Upper lobe of left lung (tissue), 6 donors: Measurements from ENCODE around the gene ASB2. TPM values are rescaled to one million over a fixed set of nuclear protein-coding genes. Genes with fewer than 3 reads are reported as not detected.

Experiments used
- ATAC-seq, 2 donors: fragments of 200-7000 bp; cut with Tn5 transposase; one replicate each; pipeline ENCODE4 v1.9.1; 2022; ENCODE audit warnings: mild to moderate bottlenecking in 2 of 2, moderate library complexity in 2 of 2; ENCODE audit not compliant: low FRiP score in 2 of 2
- DNase-seq, 2 donors: peaks; one replicate each; pipeline ENCODE4 v3.0.0-alpha.2; 2019 to 2020
- H3K27ac ChIP-seq, 4 donors: fragments of 200-600 bp; sonication (generic); one replicate each; pipeline ENCODE4 v1.5.1; 2016 to 2019
- H3K27me3 ChIP-seq, 4 donors: fragments of 200-600 bp; sonication (generic); one replicate each; pipeline ENCODE4 v1.5.1; 2017 to 2019
- H3K36me3 ChIP-seq, 4 donors: fragments of 200-600 bp; sonication (generic); one replicate each; pipeline ENCODE4 v1.5.1; 2016 to 2019
- H3K4me1 ChIP-seq, 4 donors: fragments of 200-600 bp; sonication (generic); one replicate each; pipeline ENCODE4 v1.5.1; 2018 to 2019
- H3K4me3 ChIP-seq, 4 donors: fragments of 200-600 bp; sonication (generic); one replicate each; pipeline ENCODE4 v1.5.1; 2017 to 2019; ENCODE audit warnings: mild to moderate bottlenecking in 2 of 4, moderate library complexity in 1 of 4
- H3K9me3 ChIP-seq, 4 donors: fragments of 200-600 bp; sonication (generic); one replicate each; pipeline ENCODE4 v1.5.1; 2018 to 2019
- EP300 ChIP-seq, 4 donors: sonication (generic); formaldehyde crosslinking; IDR thresholded peaks; one replicate each; pipeline ENCODE4 v1.5.1; 2017; ENCODE audit warnings: antibody characterized with exemption in 4 of 4, control low read depth in 2 of 4
- POLR2A ChIP-seq, 4 donors: fragments of 450-650 bp; IDR thresholded peaks; one replicate each; pipeline ENCODE4 v1.5.1; 2016 to 2017; ENCODE audit warnings: antibody characterized with exemption in 4 of 4, mild to moderate bottlenecking in 2 of 4
- POLR2AphosphoS5 ChIP-seq, 2 donors: sonication (generic); formaldehyde crosslinking; IDR thresholded peaks; one replicate each; pipeline ENCODE4 v1.5.1; 2017; ENCODE audit warnings: antibody characterized with exemption in 2 of 2
- WGBS, 2 donors: methylation state at CpG; one replicate each; pipeline ENCODE4 v1.1.5; 2017 to 2018; 5-methylcytosine and 5-hydroxymethylcytosine counted together
- total RNA-seq, 6 donors: library from RNA; depleted of rRNA in 4 of 6; stranded (reverse); fragments of >200 nt in 4 of 6; gene quantifications; one replicate each; pipeline versions ENCODE4 v1.1.0 to v1.2.1, GENCODE V29; 2016 to 2021
- TF ChIP-seq, protein P1 (sequence below), 6 experiments: fragments of 450-650 bp in 4 of 6; fragments of 200-600 bp in 2 of 6; sonication (generic) in 2 of 6; IDR thresholded peaks; one replicate each; pipeline ENCODE4 v1.5.1; 2016 to 2019; ENCODE audit warnings: antibody characterized with exemption in 6 of 6
- donor health status: DM: no; HTN: no; CAD: no; lungs with moderate emphysema.
- donor health status: DM: no; HTN: yes; CAD: no; lungs with severe emphysema.

Gene ASB2
- total RNA-seq, 6 donors from 2014 or later, result 0.76 to 2.2 (median 1.9) TPM; not detected in 1

- Histone ChIP-seq H3K4me3 (no peak overlapping the region), H3K27me3 (no peaks in the 10 kb centered on the region), H3K27ac (no peak overlapping the region), H3K9me3 (no peaks in the 10 kb centered on the region), H3K36me3 (no peaks in the 10 kb centered on the region), H3K4me1 (no peaks in the 10 kb centered on the region)
- ATAC-seq (no peak), DNase-seq (no peak)
- WGBS, 2 donors, result 86% methylated on average over 2 of the region's 2 CpGs
- TF ChIP-seq POLR2A (IDR thresholded peaks at IDR 0.05) (no peak), POLR2AphosphoS5 (IDR thresholded peaks at IDR 0.05) (no peak), EP300 (IDR thresholded peaks at IDR 0.05) (no peak)
- TF ChIP-seq, protein P1, sequence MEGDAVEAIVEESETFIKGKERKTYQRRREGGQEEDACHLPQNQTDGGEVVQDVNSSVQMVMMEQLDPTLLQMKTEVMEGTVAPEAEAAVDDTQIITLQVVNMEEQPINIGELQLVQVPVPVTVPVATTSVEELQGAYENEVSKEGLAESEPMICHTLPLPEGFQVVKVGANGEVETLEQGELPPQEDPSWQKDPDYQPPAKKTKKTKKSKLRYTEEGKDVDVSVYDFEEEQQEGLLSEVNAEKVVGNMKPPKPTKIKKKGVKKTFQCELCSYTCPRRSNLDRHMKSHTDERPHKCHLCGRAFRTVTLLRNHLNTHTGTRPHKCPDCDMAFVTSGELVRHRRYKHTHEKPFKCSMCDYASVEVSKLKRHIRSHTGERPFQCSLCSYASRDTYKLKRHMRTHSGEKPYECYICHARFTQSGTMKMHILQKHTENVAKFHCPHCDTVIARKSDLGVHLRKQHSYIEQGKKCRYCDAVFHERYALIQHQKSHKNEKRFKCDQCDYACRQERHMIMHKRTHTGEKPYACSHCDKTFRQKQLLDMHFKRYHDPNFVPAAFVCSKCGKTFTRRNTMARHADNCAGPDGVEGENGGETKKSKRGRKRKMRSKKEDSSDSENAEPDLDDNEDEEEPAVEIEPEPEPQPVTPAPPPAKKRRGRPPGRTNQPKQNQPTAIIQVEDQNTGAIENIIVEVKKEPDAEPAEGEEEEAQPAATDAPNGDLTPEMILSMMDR (IDR thresholded peaks at IDR 0.05), result no peak
These were observed 38.9 kb upstream of the ASB2 start for GRCh38 chr14:94015223-94015622.

DNA sequence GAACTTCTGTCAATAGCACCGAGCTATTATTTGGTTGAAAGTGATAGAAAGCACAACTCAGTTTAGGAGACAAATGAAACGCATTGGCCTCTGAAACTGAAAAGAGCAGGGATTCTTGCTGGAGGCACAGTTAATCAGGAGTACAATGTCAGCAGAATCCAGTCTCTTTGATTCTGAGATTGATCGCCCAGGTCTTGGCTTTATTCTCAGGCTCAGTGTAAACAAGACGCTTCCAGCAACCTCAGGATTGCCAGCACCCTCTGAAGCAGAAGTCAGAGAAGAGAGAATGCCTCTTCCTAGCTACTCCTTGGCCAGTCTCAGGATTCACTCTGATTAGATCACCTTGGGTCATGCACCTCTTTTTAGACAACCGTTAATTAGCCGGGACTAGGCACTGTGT lies 38.0 kb upstream of the ASB2 start:
- no peaks in the 10 kb centered on the region for H3K4me1 ChIP-seq
- no peak for TF ChIP-seq POLR2AphosphoS5 (IDR thresholded peaks at IDR 0.05)
- TF ChIP-seq, protein P1 (IDR thresholded peaks at IDR 0.05), result no peak
- no peak for TF ChIP-seq EP300 (IDR thresholded peaks at IDR 0.05)
- TF ChIP-seq POLR2A (IDR thresholded peaks at IDR 0.05), result no peak
- DNase-seq (no peak), ATAC-seq (no peak)
- no peaks in the 10 kb centered on the region for H3K9me3 ChIP-seq
- no peak overlapping the region for H3K4me3 ChIP-seq
- 77 to 78% methylated on average over 6 of the region's 6 CpGs for WGBS, 2 donors
- no peak overlapping the region for H3K27ac ChIP-seq
- no peaks in the 10 kb centered on the region for H3K27me3 ChIP-seq
- H3K36me3 ChIP-seq, result no peaks in the 10 kb centered on the region

DNA sequence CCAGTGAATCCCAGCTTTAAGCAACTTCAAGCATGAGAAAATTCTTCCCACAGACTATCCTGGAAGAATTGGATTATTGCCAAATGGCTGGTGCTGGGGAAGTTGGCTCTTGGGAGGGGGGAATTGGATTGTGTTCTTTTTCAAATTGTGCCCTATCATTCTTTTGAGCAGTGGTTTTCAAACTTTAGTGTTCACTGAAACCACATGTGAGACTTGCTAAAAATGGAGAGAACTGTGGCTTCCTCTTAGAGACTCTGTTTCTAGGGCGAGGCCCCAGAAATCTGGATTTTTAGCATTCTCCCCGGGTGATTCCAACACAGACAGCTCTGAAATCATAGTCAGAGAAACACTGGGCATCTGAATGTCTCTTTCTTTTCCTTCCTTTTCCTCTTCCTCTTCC lies 35.4 kb upstream of the ASB2 start:
- Histone ChIP-seq H3K27ac (no peak overlapping the region), H3K27me3 (no peaks in the 10 kb centered on the region), H3K9me3 (no peaks in the 10 kb centered on the region), H3K36me3 (no peaks in the 10 kb centered on the region), H3K4me1 (no peaks in the 10 kb centered on the region), H3K4me3 (no peak overlapping the region)
- TF ChIP-seq, protein P1 (IDR thresholded peaks at IDR 0.05), result no peak
- TF ChIP-seq POLR2A (IDR thresholded peaks at IDR 0.05) (no peak), POLR2AphosphoS5 (IDR thresholded peaks at IDR 0.05) (no peak), EP300 (IDR thresholded peaks at IDR 0.05) (no peak)
- ATAC-seq (no peak), DNase-seq (no peak)
- 27 to 50% methylated on average over 2 of the region's 2 CpGs for WGBS, 2 donors

DNA sequence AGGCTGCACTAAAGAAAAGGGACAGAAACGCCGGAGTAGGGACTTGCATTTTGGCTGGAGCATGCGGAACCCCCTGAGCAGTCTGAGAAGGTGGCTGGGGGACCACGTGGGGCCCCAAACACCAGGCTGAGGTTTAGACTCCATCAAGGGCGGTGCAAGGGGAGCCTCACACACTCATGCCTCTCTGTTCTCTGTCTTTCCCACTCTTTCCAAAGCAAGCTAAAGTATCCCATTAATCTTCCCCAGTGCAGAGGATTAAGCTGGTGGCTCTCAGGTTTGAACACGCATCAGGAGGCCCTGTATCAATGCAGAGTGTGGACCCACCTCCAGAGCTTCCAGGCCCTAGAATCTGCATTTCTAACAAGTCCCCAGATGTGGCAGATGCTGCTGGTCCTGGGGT lies 34.3 kb upstream of the ASB2 start:
- no peaks in the 10 kb centered on the region for H3K27me3 ChIP-seq
- no peak for TF ChIP-seq POLR2AphosphoS5 (IDR thresholded peaks at IDR 0.05)
- no peak for TF ChIP-seq EP300 (IDR thresholded peaks at IDR 0.05)
- TF ChIP-seq, protein P1 (IDR thresholded peaks at IDR 0.05), result no peak
- no peak for TF ChIP-seq POLR2A (IDR thresholded peaks at IDR 0.05)
- no peaks in the 10 kb centered on the region for H3K36me3 ChIP-seq
- no peak for DNase-seq
- H3K9me3 ChIP-seq, result no peaks in the 10 kb centered on the region
- no peak overlapping the region for H3K4me3 ChIP-seq
- ATAC-seq, result no peak
- H3K27ac ChIP-seq, result no peak overlapping the region
- 79 to 84% methylated on average over 6 of the region's 6 CpGs for WGBS, 2 donors
- no peaks in the 10 kb centered on the region for H3K4me1 ChIP-seq

GRCh38 chr14:94009767-94010166 lies 33.4 kb upstream of the ASB2 start:
- H3K9me3 ChIP-seq, result no peaks in the 10 kb centered on the region
- TF ChIP-seq, protein P1 (IDR thresholded peaks at IDR 0.05), result no peak
- TF ChIP-seq EP300 (IDR thresholded peaks at IDR 0.05) (no peak), POLR2AphosphoS5 (IDR thresholded peaks at IDR 0.05) (no peak), POLR2A (IDR thresholded peaks at IDR 0.05) (no peak)
- H3K4me1 ChIP-seq, result no peaks in the 10 kb centered on the region
- no peak overlapping the region for H3K4me3 ChIP-seq
- no peak overlapping the region for H3K27ac ChIP-seq
- no peaks in the 10 kb centered on the region for H3K27me3 ChIP-seq
- DNase-seq, result no peak
- ATAC-seq, result no peak
- 38 to 49% methylated on average over 4 of the region's 4 CpGs for WGBS, 2 donors
- no peaks in the 10 kb centered on the region for H3K36me3 ChIP-seq
